GM21528 (cell line): ENCODE data around the gene FGGY.
A peak's percentile ranks its signal among the peaks of the same experiment; 100 is the strongest.
"Not testable (repeated sequence)": the region's sequence is repeated elsewhere in the genome, so short reads cannot be mapped to it uniquely, and the experiment has no call there.

Experiments used
- ATAC-seq: cut with Tn5 transposase; IDR thresholded peaks from one replicate; pipeline ENCODE4 v1.9.1; 2021; ENCODE audit warnings: mild to moderate bottlenecking, moderate library complexity; ENCODE audit not compliant: unreplicated experiment, low FRiP score

The FGGY gene

DNA sequence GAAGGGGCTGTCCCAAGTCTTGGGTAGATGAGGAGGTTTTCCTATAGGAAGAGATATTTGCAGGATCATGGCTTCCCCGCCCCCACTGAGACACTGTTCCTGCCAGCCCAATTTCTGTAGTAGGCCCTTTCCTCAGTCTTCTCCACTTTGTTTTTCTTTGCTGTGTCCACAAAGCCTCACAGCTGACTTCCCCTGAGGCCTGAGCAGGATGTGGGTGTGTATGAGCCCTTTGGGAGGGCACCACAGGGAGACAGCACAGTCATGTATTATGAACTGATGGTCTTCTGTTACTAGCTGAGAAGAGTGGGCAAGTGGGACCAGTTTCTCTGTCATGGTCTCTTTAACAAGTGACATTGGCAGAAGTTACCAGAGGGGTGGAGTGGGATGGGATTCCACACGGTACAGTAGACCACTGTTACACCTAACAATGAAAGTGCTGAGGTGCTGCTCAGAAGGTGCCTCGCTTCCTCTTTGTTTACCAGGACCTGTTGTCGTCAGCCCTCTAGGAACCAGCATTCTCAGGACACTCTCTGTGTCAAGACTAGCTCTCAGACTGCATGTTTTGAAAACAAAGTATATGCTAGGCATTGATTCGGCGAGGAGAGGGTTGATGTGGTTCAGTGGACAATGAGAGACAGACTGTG, 264.0 kb downstream of the FGGY start:
- no peak for ATAC-seq

DNA sequence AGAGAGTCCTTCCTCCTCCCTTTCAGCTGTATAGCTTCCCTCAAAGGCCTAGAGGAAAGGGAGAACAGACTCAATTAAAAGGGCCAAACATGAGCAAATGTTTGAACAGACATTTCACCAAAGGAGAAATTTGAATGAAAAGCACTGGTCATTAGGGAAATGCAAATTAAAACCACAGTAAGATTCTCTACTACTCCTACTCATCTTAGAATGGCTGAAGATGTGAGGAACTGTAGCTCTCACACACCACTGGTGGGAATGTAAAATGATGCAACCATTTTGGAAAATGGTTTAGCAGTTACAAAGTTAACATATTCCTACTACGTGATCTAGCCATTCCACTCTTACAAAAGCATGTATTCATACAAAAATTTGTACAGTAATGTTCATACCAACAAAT, 264.9 kb downstream of the FGGY start:
- ATAC-seq = no peak

DNA sequence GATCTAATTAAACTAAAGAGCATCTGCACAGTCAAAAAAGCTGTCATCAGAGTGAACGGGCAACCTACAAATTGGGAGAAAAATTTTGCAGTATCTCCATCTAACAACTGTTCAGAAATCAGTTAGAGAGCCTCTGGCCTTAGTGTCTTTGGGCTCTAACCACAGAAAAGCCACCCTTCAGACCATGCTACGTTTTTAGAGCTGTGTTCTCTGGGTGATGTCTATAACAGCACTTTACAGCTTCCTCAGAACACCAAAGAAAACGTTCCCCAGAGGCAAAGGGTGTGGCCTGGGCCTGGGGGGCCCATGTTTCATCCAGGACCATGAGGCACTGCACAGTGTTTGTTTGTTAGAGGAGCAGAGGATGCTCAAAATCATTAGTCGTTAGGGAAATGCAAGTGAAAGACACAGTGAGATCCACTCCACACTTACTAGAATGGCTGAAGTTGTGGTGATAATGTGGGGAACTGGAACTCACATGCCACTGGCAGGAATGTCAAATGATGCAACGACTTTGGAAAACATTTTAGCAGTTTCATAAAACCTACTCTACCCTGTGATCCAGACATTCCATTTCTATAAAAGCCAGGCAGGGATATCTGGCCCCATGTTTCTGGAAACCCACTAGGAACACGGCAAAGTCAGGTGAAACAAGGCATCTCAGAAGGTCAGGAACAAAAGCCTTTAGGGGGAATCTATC, 267.4 kb downstream of the FGGY start:
- no peak for ATAC-seq

DNA sequence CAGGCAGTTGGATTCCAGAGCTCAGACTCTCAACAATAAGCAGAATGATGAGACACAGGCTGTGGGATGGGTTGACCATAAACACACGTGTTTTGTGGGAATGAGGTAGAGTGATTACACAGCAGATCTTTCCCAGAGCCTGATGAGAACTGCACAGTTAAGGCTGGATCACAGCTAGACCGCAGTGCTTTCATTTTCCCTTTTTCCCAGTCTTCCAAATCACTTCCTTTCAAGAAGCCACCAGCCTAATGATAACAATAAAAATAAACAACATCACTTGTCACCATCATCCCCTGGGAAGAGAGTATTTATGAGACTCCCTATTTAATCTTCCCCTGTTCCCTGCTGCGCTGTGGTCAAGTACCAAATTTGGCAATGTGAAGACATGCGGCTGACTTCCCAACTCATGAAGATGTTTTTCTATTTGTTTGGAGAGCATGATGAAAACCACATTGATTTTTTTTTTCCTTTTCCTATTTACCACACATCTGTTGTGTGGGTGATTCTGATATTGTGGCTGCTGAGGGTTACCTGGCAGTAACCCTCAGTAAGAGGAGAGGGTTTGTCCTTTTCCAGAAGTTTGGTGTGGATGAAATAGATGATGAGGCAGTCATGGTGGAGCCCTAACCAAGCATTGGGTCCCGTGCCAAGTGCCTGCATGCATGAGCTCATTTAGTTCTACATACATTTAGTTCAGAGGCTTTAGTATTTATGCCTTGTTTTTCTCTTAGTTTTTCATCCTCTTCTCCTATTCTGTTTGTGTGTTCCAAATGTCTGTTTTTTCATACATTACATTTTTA, 268.9 kb downstream of the FGGY start:
- ATAC-seq = no peak

DNA sequence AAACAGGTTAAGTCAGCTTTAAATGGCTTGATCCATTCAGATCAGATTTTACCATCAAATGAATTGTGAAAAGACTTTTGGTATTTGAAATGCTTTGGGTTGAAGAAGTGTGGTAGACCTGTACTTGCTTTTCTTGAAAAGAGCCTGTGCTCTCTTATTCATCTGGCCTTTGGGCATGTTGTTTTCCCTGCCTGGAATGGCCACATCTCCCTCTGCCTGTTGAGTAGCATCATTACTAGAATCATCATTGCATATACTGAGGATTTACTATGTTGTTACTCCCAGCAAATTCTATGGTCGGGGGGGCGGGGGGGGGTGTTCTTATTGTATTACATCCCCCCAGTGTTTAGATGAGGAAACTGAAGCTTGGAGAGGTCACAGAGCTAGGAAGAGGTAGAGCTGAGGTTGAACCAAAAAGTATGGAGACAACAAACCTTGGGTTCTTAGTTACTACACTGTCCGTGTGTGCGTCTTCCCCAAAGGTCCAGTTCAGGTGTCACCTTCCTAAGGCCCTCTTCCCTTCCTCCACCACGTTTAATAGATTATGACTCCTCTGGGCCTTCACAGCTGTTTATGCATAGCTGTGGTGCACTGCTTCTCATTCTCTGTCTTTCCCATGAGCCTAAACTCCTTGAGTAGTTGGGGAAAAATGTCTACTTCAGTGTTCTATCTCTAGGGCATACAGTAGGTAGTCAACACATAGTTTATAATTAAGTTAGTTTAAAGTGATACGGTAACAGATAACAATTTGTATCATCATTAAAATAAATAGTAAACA, 271.5 kb downstream of the FGGY start:
- no peak for ATAC-seq

DNA sequence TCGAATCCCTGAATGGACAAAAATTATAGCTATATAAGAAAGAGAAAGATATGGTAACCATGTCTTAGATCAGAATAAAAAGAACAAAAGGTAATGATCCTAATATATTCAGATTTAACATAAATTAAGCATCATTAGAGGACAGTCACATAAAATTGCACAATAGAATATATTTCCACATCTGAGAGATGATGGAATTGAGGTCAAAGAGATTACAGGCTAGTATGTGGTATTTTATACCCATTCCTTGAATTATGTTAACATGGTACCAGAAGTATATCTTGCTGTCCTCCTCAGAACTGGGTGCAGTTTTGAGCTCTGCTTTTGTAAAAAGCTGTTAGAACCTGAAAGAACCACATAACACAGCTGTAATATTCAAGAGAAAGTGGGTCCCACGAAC, 272.3 kb downstream of the FGGY start:
- ATAC-seq = no peak

DNA sequence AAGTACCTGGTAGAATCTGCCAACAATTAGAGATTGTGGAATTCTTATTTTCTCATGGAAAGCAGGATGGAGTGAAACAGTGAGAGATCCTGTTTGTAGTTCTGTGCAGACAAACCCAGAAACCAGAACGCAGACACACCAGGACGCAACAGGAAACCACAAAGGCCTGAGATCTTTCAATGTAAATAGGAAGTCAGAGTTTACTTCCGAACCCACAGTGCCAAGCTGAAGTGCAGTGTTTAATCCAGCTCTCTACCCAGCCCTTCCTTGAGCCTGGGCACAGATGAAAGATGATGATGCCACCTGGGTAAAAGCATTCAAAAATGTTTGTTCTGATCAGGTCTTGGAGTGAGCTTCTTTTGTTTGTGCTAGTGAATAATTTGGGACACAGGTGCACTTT, 273.6 kb downstream of the FGGY start:
- ATAC-seq = peak; percentile 83

DNA sequence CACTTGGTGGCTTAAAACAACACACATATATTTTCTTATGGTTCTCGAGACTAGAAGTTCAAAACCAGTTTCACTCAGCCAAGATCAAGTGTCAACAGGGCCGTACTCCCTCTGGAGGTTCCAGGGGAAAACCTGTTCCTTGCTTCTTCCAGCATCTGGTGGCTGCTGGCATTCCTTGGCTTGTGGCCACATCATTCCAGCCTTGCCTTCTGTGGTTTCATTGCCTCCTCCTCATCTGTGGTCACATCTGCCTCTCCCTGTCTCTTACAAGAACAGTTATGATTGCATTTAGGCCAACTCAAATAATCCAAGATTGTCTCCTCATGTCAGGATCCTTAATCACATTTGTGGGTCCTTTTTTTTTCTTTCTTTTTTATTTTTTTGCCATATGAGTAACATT, 277.2 kb downstream of the FGGY start:
- ATAC-seq = no peak

DNA sequence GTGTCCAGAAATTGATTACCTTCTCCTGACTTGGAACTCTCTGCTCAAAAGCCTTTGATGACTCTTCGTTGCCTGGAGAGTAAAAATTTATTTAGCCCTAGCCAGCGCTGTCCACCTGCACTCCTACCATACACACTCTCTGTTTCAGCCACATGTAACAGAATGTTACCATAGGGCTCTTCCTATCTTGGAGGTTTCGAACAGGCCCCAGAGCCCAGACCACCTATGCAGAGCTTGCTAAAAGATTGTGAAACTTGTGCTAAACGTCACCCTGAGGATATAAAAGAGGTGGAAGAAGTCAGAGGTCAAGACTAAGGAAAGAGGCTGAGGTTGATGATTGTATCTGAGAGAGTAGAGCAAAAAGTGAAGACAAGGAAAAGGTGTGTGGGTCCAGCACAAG, 280.9 kb downstream of the FGGY start:
- no peak for ATAC-seq

DNA sequence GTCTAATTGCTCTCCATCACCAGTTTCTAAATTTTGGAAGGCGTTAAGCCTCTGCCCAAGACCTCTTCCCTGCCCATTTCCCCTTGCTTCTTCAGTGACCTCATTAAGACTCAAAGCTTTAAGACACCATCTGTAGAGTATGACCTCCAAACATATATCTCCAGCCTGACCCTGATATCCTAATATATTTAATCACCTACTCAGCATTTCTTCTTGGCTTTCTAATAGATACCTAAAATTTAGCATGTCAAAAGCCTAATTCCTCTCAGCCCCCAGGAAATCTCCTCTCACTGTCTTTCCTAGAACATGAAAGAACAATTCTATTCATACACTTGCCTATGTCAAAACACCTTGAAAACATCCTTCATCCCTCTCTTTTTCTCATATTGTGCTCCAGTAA, 282.3 kb downstream of the FGGY start:
- ATAC-seq = no peak

DNA sequence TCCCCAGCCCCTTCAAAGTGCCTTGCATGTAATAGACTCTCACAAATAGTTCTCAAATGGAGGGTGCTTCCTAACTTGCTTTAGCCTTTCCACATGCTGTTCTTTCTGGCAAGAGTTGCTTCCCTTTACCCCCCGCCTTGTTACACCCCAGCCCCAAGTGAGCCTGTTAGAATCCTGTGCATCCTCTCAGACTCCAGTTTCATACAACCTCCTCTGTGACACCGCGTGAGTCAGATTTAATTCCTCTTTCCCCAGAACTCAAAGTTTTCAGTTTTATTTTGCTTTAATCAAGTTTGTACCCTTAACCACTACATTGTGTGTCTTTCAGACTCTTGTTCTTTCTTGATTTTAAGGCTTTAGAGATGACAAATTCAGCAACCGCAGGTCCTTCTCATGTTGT, 283.4 kb downstream of the FGGY start:
- ATAC-seq = no peak

DNA sequence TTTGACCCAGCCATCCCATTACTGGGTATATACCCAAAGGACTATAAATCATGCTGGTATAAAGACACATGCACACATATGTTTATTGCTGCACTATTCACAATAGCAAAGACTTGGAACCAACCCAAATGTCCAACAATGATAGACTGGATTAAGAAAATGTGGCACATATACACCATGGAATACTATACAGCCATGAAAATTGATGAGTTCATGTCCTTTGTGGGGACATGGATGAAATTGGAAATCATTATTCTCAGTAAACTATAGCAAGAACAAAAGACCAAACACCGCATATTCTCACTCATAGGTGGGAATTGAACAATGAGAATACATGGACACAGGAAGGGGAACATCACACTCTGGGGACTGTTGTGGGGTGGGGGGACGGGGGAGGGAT, 295.5 kb downstream of the FGGY start:
- ATAC-seq = not testable (repeated sequence)

DNA sequence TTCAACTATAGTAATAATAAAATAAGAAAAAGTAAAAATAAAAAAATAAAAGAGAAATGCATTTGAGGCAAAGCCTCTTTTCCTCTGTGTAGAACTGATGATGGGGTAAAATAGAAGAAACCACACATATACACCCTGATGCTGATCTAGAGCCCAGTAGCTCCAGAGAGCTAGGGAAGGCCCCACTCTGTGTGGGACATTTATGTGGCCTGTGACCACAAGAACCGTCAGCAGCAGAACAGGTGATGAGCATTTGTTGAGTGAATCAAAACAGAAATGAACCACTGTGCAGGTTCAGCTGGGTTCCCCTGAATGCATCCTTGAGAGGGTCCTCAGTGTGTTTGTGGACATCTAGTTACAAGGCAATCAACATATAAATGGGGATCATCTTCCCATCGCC, 296.0 kb downstream of the FGGY start:
- ATAC-seq = no peak

DNA sequence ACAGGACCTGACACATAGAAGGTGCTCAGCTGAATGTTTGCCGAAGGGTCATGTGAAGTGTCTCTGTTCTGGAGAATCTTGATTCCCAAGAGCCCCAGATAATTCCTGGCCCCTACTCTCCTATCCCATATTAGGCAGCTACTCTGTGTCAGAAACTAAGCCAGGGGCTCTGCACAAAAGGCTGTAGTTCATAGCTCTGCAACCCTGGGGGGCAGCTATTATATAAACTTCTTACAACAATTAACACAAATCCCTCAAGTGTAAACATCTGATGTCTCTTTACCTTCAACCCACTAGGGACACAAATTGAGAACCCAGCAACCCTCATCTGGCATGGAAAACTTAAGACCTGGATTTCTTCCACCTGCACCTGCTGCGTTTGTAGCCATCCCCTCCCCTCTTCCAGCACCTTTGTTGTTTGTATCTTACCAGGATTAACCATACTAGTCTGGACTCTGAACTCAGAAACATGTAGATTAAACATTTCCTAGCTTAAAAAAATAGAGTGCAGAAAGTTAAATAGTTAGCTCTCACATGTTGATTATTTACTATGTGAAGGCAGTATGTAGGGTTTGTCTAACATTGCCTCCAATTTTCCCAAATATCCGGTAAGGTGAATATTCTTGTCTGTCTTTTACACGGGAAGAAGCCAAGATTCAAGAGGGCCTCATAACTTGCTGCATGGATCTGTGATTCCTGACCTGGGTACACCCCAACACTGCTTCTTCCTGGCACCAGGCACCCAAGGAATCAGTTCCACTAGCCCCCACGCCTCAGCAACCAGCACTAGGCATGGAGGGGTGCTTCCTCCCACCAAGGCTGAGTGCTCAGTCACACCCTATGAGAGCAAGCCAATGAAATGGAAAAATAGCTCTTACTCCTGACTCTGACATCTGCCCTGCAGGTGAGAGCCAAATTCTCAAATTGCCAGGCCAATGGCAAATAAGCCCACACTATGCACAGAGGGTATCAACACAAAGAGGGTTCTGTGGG, 297.2 kb downstream of the FGGY start:
- ATAC-seq = no peak

DNA sequence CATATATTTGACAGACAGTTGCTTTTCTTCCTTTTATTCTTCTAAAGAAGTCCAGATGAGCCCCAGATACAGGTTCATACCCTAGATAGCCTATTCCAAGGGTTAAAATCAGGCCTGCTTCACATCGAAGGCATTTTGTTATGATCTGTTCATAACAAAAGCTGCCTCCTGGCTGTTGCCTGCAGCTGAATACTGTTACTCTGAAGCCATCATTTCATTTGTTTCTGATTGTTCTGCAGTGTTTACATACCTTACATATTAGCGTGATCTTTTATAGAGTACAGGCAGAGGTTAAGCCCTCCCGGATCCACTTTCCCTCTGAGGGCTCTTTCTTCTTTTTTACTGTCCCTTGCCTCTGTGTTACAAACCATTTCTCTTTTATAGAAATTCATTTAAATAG, 298.9 kb downstream of the FGGY start:
- no peak for ATAC-seq

DNA sequence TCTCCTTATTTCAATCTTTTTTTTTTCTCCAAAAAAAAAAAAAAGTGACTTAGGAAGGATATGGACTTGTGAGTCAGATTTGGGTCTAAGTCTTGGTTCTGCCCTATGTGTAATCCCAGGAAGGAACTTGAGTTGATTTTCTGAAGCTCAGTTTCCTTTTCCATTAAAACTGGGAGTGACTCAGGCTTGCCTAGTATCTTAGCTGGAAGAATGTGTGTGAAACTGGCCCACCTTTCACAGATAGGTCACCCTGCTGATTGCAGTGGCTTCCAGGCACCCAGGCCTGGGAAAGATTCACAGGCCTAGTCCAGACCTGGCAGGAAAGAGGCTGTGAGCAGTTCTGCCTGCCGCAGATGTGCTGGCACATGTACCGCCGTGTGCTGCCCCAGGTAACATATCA, 299.5 kb downstream of the FGGY start:
- ATAC-seq = no peak

DNA sequence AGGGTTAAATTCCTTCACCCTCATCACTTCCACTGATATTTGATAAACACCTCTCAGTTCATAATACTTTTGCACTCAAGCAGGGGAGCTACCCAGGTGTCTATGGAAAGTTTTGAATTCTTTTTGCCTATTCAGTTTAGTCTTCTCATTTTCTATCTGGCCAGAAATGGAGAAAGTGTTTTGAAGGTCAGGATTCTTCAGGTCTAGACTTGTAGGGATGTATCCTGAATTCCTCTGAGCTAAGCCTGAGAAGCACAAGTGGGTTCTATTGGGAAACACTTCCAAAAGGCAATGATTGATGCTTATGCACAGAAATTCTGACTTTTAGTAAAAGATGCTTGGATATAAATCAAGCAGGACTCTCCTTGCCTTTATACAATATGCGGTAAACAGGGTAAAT, 300.1 kb downstream of the FGGY start:
- no peak for ATAC-seq

DNA sequence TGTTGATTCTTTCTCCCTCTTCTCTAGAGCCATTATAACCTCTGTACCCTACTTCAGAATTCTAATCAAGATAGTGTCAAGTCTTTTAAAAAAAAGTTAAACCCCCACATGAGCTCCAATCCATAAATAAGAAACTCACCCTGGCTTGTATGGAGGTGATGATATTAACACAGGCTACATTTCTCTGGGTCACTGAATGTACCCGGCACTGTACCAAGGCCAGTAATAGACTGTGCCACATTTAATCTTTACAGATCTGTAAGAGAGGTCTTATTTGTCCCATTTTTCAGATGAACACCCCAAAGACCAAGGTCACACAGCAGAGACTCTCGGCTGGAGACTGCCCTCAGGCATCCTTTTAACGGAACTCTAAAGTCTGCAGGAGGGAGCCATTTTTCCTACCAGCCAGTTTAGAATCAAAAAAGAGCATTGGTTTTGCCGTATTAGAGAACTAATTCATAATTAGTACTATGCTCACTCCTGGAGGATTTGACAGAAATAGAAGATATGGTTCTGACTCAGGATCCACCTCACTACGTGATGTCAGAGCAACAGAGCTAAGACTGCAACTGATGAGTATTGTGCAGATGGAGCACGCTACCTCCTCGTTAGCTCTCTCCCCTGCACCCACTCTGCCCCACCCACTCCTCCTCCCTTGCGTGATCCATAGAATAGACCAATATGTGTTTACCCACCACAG, 300.7 kb downstream of the FGGY start:
- no peak for ATAC-seq

DNA sequence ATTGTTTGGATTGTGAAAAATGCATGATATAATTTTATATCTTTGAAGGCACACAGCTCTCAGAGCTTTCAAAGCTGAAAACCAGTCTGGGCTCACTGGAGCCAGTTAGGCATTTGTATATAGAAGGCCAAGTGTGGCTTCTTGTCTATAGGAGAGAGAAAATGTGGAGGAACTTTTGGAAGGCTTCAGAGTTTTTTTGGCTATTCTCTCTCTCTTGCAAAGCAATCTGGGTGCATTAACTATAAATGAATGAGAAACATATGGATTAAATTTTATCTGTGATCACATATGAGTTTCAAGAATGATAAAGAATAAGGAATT, 301.2 kb downstream of the FGGY start:
- no peak for ATAC-seq
